NCI-H2227 (cell line): ENCODE measurements around the gene SNN.

Experiments
- DNase-seq: peaks from one replicate; lab custom pipeline; 2025; ENCODE audit not compliant: unreplicated experiment; lab: John Stamatoyannopoulos, UW

Gene SNN

DNA sequence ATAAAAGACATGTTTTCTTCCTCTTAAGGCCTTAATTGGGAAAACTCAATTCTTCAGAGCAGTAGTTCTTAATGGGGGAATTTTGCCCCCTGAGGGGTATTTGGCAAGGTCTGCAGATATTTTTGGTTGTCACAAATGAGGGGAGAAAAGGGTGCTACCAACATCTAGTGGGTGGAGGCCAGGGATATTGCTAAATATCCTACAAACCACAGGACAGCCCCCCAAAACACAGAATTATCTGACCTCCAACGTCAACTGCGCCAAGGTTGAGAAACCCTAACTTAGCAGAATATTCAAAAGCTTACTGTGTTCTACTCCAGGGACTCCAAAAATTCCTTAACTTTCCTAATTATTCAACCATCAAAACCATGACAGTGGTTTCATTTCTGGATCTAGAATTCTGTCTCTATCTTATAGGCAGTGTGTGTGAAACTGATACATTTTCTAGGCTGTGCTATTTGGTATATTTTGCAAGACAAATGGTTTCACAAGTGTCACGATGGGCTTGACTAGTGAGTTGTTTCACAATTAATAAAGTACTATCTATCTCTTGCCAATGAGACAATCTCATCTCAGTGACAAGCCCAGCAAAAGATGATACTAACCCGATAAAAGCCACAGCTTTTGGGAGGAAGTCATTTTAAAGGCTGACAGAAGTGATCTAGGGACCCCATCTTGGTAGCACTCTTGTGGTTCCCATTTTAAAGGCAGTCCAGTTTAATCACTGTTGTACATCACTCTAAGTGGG is 59.7 kb downstream of the SNN start:
- no peak for DNase-seq
